ENCODE results near the gene PTX3. TPM values are rescaled to one million over a fixed set of nuclear protein-coding genes. Genes with fewer than 3 reads are reported as not detected.

PTX3 gene
- total RNA-seq = 5.1 TPM

DNA sequence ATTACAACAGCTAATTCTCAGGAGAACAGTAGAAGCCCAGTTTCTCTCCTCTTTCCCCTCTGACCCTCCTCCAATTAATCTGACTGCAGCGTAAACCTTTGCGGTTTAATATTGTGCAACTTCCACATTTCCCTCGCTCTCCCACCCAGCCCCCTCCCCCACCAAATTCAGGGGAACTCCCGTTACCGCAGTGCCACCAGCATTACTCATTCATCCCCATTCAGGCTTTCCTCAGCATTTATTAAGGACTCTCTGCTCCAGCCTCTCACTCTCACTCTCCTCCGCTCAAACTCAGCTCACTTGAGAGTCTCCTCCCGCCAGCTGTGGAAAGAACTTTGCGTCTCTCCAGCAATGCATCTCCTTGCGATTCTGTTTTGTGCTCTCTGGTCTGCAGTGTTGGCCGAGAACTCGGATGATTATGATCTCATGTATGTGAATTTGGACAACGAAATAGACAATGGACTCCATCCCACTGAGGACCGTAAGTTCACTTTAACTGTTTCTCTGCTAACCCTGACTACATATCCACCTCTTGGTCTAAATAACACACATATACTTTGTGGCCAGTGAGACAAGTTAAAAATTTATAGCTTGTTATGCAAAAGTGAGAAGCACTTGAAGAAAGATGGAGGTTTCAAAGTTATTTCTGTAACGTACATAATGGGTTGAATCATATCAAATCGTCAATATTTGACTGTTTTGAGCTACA, at the start of gene PTX3:
Gene PTX3, plus strand, starts transcription at position 268 of the 709 bp plus-strand sequence. Its CDS starts 84 bp downstream, at position 352.

Other genes starting within 250 kb of the PTX3 start
- gene VEPH1, start 66.6 kb downstream of the PTX3 start, total RNA-seq = 47.6 TPM